ENCODE data around the gene HID1.
"Not testable (repeated sequence)": the region's sequence is repeated elsewhere in the genome, so short reads cannot be mapped to it uniquely, and the experiment has no call there.

Gene HID1

DNA sequence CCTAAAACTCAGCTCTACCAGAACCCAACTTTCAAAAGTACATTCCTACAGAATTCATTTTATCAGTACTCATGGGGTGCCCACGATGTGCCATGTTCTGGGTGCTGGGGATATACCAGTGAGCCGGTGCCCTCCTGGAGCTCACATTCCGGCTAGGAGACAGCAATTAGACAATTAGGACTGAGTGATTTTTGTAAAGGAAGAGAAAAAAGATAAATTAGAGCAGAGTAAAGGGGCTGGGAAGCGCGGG, 39.5 kb upstream of the HID1 start:
- H3K4me3 ChIP-seq (ENCODE audit: low read depth, low read length): peak overlapping the region; percentile 48
- TF ChIP-seq, protein P1, sequence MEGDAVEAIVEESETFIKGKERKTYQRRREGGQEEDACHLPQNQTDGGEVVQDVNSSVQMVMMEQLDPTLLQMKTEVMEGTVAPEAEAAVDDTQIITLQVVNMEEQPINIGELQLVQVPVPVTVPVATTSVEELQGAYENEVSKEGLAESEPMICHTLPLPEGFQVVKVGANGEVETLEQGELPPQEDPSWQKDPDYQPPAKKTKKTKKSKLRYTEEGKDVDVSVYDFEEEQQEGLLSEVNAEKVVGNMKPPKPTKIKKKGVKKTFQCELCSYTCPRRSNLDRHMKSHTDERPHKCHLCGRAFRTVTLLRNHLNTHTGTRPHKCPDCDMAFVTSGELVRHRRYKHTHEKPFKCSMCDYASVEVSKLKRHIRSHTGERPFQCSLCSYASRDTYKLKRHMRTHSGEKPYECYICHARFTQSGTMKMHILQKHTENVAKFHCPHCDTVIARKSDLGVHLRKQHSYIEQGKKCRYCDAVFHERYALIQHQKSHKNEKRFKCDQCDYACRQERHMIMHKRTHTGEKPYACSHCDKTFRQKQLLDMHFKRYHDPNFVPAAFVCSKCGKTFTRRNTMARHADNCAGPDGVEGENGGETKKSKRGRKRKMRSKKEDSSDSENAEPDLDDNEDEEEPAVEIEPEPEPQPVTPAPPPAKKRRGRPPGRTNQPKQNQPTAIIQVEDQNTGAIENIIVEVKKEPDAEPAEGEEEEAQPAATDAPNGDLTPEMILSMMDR (IDR thresholded peaks at IDR 0.05; ENCODE audit: borderline replicate concordance, insufficient read depth, low read depth, low read length): no peak

DNA sequence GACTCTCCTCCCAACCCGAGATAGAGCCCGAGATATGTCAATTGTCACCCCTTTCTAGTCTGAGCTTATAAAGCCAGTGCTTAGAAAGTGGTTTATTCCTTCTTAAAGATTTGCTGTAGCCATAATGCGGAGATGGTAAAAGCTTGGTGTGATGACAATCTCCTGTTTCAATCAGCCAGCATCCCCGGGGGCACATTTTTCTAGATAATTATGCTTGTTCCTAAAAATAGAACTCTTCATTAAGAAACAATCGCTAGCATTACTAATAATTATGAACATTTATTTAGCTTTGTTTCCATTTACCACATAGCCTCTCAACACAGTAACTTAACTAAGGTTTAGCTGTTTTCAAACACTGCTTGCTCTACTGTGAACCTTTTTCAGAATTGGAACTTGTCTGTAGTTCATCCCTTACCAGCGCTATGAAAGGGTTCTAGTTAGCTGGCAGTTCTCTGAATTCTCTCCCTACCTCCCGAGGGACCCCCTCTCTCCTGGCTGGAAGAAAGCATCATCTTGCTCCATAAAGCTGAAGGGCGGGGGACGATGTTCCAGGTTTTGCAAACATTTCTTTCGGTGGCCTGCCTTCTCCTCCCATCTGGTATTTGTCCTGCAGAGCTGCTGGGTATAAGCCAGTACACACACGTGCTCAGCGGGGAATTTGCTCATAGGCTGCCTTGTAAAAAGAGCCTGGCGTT, 39.0 kb upstream of the HID1 start:
- TF ChIP-seq, protein P1 (IDR thresholded peaks at IDR 0.05; ENCODE audit: borderline replicate concordance, insufficient read depth, low read depth, low read length): no peak
- H3K4me3 ChIP-seq (ENCODE audit: low read depth, low read length): no peak overlapping the region

DNA sequence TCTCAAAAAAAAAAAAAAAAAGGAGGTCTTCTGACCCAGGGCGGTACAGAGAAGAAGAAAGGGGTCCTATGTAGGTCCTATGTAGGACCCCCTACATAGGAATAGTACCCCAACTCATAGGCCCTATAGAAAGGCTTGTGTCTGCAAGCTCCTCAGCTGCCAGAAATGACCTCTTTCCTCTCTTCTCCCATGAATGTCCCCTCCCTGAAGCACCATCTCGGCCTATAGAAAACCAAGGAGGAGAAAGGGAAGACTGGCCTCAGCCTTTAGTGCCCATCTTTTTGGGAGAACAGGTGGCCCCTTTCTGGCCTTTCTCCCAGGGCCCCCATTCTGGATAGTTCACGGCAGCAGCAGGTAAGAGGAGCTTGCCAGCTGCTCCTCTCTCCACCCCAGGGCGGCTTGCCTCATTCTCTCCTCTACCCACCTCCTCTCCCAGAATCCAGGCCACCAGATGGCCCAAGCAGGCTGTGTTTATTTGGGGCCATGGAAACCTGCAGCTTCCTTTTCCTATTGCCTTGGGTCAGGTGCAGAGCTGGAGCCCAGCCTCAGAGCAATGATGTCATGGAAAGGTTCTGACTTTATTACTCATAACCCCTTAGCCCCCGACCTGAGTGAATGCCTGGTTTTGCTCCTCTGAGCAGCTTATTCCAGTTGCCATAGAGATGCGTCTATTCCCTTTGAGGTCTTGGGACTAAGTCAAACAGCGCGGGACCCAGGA, 38.3 kb upstream of the HID1 start:
- H3K4me3 ChIP-seq (ENCODE audit: low read depth, low read length): no peak overlapping the region
- TF ChIP-seq, protein P1 (IDR thresholded peaks at IDR 0.05; ENCODE audit: borderline replicate concordance, insufficient read depth, low read depth, low read length): no peak

DNA sequence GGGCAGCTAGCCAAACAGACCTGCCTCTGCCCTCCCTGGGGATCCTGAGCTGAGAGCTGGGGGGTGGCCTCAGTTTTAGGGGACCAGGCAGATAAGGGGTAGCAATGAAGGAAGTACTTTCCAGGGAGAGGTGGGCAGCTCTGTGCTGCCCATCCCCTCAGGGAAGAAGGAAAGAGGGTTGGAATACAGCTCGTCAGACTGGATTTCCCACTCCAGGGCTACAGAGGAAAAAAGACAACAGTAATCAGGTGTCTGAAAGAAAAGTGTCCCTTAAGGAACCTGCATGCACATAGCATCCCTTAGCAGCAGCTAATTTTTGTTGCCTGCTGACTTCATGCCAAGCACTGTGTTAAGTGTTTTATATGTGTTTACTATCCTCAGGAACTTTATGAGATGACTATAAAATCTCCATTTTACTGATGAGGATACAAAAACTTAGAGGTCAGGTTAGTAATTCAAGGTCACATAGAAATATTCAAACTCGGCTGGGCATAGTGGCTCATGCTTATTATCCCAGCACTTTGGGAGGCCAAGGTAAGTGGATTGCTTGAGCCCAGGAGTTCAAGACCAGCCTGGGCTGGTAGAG, 36.7 kb upstream of the HID1 start:
- no peak overlapping the region for H3K4me3 ChIP-seq (ENCODE audit: low read depth, low read length)
- TF ChIP-seq, protein P1 (IDR thresholded peaks at IDR 0.05; ENCODE audit: borderline replicate concordance, insufficient read depth, low read depth, low read length): no peak

DNA sequence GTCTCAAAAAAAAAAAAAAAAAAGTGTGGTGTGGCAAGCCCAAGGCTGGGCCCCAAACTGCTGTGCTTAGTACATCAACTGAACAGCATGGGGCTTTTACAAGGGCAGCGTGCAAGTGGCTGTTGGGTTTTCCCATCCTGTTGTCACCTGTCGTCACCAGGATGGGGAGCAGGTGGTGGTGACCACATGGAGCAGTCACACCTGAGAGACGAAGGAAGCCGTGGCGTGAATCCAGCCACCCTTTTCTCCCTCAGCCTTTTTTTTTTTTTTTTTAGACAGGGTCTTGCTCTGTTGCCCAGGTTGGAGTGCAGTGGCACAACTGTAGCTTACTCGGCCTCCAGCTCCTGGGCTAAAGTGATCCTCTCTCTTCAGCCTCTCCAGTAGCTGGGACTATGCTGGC, 35.8 kb upstream of the HID1 start:
- TF ChIP-seq, protein P1 (IDR thresholded peaks at IDR 0.05; ENCODE audit: borderline replicate concordance, insufficient read depth, low read depth, low read length): no peak
- no peak overlapping the region for H3K4me3 ChIP-seq (ENCODE audit: low read depth, low read length)

DNA sequence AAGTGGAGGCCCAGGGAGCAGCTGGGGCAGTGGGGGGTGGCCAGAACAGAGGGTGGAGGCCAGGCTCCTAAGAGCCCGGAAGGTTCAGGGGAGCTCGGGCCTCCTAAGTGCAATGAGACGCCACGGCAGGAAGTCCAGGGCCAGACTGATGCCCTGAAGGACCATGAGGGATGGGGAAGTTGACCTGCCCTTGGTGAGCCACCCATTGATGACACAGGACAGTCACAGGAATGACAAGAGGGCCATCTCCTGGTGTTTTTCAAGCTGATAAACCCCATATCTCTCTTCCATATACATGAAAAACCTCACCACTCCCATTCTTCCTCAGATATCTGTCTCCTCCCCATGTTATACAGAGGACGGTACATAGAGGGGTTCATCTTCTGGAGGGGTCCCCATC, 34.1 kb upstream of the HID1 start:
- H3K4me3 ChIP-seq (ENCODE audit: low read depth, low read length): no peak overlapping the region
- TF ChIP-seq, protein P1 (IDR thresholded peaks at IDR 0.05; ENCODE audit: borderline replicate concordance, insufficient read depth, low read depth, low read length): no peak

DNA sequence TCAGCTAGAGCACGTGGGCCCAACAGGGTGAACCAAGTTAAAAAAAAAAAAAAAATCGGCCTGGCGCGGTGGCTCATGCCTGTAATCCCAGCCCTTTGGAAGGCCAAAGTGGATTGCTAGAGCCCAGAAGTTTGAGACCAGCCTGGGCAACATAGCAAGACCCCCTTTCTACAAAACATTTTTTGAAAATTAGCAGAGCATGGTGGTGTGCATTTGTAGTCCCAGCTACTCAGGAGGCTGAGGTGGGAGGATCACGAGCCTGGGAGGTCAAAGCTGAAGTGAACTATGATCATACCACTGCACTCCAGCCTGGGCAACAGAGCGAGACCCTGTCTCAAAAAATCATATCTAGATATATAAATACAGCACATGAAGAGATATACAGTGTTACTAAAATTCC, 33.5 kb upstream of the HID1 start:
- H3K4me3 ChIP-seq (ENCODE audit: low read depth, low read length): not testable (repeated sequence)

Measured in GM12875 (cell line).